SK-N-SH treated with all-trans-retinoic acid at 6 μM for 48 hours (cell line): ENCODE data around the gene SLC25A22.

ENCODE experiments used
- ATAC-seq: fragments of 200-7000 bp; cut with Tn5 transposase; 3 replicates; pipeline ENCODE4 v1.9.1; 2020; ENCODE audit warnings: mild to moderate bottlenecking, moderate library complexity
- ARNTL ChIP-seq: fragments of 450-650 bp; formaldehyde crosslinking; IDR thresholded peaks from 2 replicates; pipeline ENCODE4 v1.5.0; 2020; ENCODE audit warnings: low read depth, mild to moderate bottlenecking, moderate library complexity, borderline replicate concordance
- BACH2 ChIP-seq: fragments of 250-450 bp; sonication (Bioruptor Pico); IDR thresholded peaks from 2 replicates; pipeline ENCODE4 v1.9.0; 2021; ENCODE audit warnings: mild to moderate bottlenecking, borderline replicate concordance
- CREB5 ChIP-seq: fragments of 250-450 bp; sonication (Bioruptor Pico); IDR thresholded peaks from 2 replicates; pipeline ENCODE4 v1.5.1; 2020; ENCODE audit warnings: low read depth, mild to moderate bottlenecking, moderate library complexity
- CSDC2 ChIP-seq: fragments of 250-450 bp; sonication (Bioruptor Pico); IDR thresholded peaks from 2 replicates; pipeline ENCODE4 v1.5.0; 2020; ENCODE audit warnings: mild to moderate bottlenecking, moderate library complexity
- ESRRG ChIP-seq: fragments of 250-450 bp; sonication (Bioruptor Pico); IDR thresholded peaks from 2 replicates; pipeline ENCODE4 v1.6.1; 2021; ENCODE audit warnings: mild to moderate bottlenecking
- ISL1 ChIP-seq: fragments of 250-450 bp; sonication (Bioruptor Pico); IDR thresholded peaks from 2 replicates; pipeline ENCODE4 v2.1.2; 2022; ENCODE audit warnings: mild to moderate bottlenecking, moderate library complexity
- OSR1 ChIP-seq: fragments of 250-450 bp; sonication (Bioruptor Pico); IDR thresholded peaks from 2 replicates; pipeline ENCODE4 v1.8.0; 2022; ENCODE audit warnings: moderate library complexity, mild to moderate bottlenecking, inconsistent platforms
- POU6F1 ChIP-seq: fragments of 250-450 bp; sonication (Bioruptor Pico); IDR thresholded peaks from 2 replicates; pipeline ENCODE4 v1.8.0; 2021; ENCODE audit warnings: low read depth, mild to moderate bottlenecking, moderate library complexity, borderline replicate concordance
- PPARA ChIP-seq: fragments of 250-450 bp; sonication (Bioruptor Pico); IDR thresholded peaks from 2 replicates; pipeline ENCODE4 v1.5.0; 2020; ENCODE audit warnings: mild to moderate bottlenecking, borderline replicate concordance
- RARB ChIP-seq: fragments of 250-450 bp; sonication (Bioruptor Pico); IDR thresholded peaks from 2 replicates; pipeline ENCODE4 v1.8.0; 2021; ENCODE audit warnings: mild to moderate bottlenecking, moderate library complexity
- SNAI2 ChIP-seq: fragments of 250-450 bp; sonication (Bioruptor Pico); IDR thresholded peaks from 2 replicates; pipeline ENCODE4 v1.5.0; 2020; ENCODE audit warnings: mild to moderate bottlenecking, moderate library complexity
- TCF4 ChIP-seq: fragments of 250-450 bp; sonication (Bioruptor Pico); IDR thresholded peaks from 2 replicates; pipeline ENCODE4 v1.8.0; 2021; ENCODE audit warnings: mild to moderate bottlenecking, moderate library complexity, borderline replicate concordance
- TSHZ2 ChIP-seq: fragments of 250-450 bp; sonication (Bioruptor Pico); IDR thresholded peaks from 2 replicates; pipeline ENCODE4 v1.5.0; 2020; ENCODE audit warnings: mild to moderate bottlenecking, moderate library complexity
- ZC3H10 ChIP-seq: fragments of 250-450 bp; sonication (Bioruptor Pico); IDR thresholded peaks from 2 replicates; pipeline ENCODE4 v1.5.1; 2021; ENCODE audit warnings: mild to moderate bottlenecking, moderate library complexity
- ZFP3 ChIP-seq: fragments of 250-450 bp; sonication (Bioruptor Pico); IDR thresholded peaks from 2 replicates; pipeline ENCODE4 v1.5.0; 2020; ENCODE audit warnings: mild to moderate bottlenecking, moderate library complexity
- ZFP30 ChIP-seq: fragments of 450-650 bp; formaldehyde crosslinking; IDR thresholded peaks from 2 replicates; pipeline ENCODE4 v1.5.0; 2022; ENCODE audit warnings: mild to moderate bottlenecking, moderate library complexity
- ZNF565 ChIP-seq: fragments of 450-650 bp; formaldehyde crosslinking; conservative IDR thresholded peaks from 2 replicates; pipeline ENCODE4 v1.5.0; 2020; ENCODE audit warnings: low read depth, mild to moderate bottlenecking, moderate library complexity
- ZNF70 ChIP-seq: fragments of 450-650 bp; formaldehyde crosslinking; IDR thresholded peaks from 2 replicates; pipeline ENCODE4 v1.5.0; 2020; ENCODE audit warnings: mild to moderate bottlenecking, moderate library complexity
- ZNF8 ChIP-seq: fragments of 450-650 bp; formaldehyde crosslinking; IDR thresholded peaks from 2 replicates; pipeline ENCODE4 v1.5.0; 2020; ENCODE audit warnings: mild to moderate bottlenecking, moderate library complexity
- TF ChIP-seq, protein P1 (sequence below): fragments of 250-450 bp; sonication (Bioruptor Pico); IDR thresholded peaks from 2 replicates; pipeline ENCODE4 v1.8.0; 2020; ENCODE audit warnings: mild to moderate bottlenecking, moderate library complexity, borderline replicate concordance
- TF ChIP-seq, protein P2 (sequence below): fragments of 250-450 bp; sonication (Bioruptor Pico); IDR thresholded peaks from 2 replicates; pipeline ENCODE4 v1.5.1; 2021; ENCODE audit warnings: mild to moderate bottlenecking, moderate library complexity

The SLC25A22 gene

GRCh38 chr11:830295-831117, 32.4 kb upstream of the SLC25A22 start (continued):
- TF ChIP-seq SNAI2 (CRISPR knock-in tag) (no peak), ZNF8 (CRISPR knock-in tag) (no peak), ZFP3 (CRISPR knock-in tag) (no peak)
- TF ChIP-seq, all 23 proteins: peak for 0

DNA sequence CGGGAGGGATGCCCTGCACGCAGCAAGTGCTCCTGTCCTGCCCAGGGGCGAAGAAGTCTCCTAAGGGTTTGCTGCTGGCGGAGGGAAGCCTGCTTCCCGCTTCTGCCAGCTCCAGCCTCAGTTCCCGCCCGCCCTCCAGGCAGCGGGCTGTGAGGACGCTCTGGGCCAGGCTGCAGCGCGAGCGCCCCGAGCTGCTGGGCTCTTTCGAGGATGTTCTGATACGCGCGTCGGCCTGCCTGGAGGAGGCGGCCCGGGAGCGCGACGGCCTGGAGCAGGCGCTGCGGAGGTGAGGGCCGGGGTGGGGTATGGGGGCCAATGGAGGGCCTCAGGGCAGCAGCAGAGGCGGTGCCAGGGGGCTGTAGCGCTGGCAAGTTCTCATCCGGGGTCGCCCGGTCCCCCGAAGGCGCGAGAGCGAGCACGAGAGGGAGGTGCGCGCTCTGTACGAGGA, 31.8 kb upstream of the SLC25A22 start:
- ATAC-seq = no peak

GRCh38 chr11:829176-829846, 31.2 kb upstream of the SLC25A22 start:
- no peak for ATAC-seq
- TF ChIP-seq TSHZ2 (CRISPR knock-in tag) = no peak
- no peak for TF ChIP-seq ZFP30
- no peak for TF ChIP-seq SNAI2 (CRISPR knock-in tag)
- no peak for TF ChIP-seq ISL1 (CRISPR knock-in tag)
- TF ChIP-seq ZFP3 (CRISPR knock-in tag) = no peak
- no peak for TF ChIP-seq PPARA
- no peak for TF ChIP-seq BACH2
- TF ChIP-seq RARB = no peak
- no peak for TF ChIP-seq CSDC2 (CRISPR knock-in tag)
- TF ChIP-seq OSR1 (CRISPR knock-in tag) = no peak
- TF ChIP-seq CREB5 (CRISPR knock-in tag) = no peak
- no peak for TF ChIP-seq ZNF565 (CRISPR knock-in tag)
- TF ChIP-seq ZNF70 (CRISPR knock-in tag) = no peak

More for the DNA sequence above, 31.8 kb upstream of the SLC25A22 start:
- no peak for TF ChIP-seq ARNTL (CRISPR knock-in tag)
- no peak for TF ChIP-seq POU6F1 (CRISPR knock-in tag)
- no peak for TF ChIP-seq ZFP30
- TF ChIP-seq CSDC2 (CRISPR knock-in tag) = no peak
- no peak for TF ChIP-seq OSR1 (CRISPR knock-in tag)
- TF ChIP-seq, protein P1, sequence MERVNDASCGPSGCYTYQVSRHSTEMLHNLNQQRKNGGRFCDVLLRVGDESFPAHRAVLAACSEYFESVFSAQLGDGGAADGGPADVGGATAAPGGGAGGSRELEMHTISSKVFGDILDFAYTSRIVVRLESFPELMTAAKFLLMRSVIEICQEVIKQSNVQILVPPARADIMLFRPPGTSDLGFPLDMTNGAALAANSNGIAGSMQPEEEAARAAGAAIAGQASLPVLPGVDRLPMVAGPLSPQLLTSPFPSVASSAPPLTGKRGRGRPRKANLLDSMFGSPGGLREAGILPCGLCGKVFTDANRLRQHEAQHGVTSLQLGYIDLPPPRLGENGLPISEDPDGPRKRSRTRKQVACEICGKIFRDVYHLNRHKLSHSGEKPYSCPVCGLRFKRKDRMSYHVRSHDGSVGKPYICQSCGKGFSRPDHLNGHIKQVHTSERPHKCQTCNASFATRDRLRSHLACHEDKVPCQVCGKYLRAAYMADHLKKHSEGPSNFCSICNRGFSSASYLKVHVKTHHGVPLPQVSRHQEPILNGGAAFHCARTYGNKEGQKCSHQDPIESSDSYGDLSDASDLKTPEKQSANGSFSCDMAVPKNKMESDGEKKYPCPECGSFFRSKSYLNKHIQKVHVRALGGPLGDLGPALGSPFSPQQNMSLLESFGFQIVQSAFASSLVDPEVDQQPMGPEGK = no peak
- TF ChIP-seq RARB = no peak
- no peak for TF ChIP-seq ZFP3 (CRISPR knock-in tag)
- TF ChIP-seq CREB5 (CRISPR knock-in tag) = no peak
- TF ChIP-seq ISL1 (CRISPR knock-in tag) = no peak
- no peak for TF ChIP-seq TCF4
- no peak for TF ChIP-seq BACH2
- TF ChIP-seq ZC3H10 (CRISPR knock-in tag) = no peak
- TF ChIP-seq SNAI2 (CRISPR knock-in tag) = no peak
- TF ChIP-seq ZNF8 (CRISPR knock-in tag) = no peak
- TF ChIP-seq ESRRG (CRISPR knock-in tag) = no peak
- TF ChIP-seq, protein P2, sequence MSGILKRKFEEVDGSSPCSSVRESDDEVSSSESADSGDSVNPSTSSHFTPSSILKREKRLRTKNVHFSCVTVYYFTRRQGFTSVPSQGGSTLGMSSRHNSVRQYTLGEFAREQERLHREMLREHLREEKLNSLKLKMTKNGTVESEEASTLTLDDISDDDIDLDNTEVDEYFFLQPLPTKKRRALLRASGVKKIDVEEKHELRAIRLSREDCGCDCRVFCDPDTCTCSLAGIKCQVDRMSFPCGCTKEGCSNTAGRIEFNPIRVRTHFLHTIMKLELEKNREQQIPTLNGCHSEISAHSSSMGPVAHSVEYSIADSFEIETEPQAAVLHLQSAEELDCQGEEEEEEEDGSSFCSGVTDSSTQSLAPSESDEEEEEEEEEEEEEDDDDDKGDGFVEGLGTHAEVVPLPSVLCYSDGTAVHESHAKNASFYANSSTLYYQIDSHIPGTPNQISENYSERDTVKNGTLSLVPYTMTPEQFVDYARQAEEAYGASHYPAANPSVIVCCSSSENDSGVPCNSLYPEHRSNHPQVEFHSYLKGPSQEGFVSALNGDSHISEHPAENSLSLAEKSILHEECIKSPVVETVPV (CRISPR knock-in tag) = no peak
- TF ChIP-seq PPARA = no peak
- TF ChIP-seq, all 23 proteins: peak for 0
